Psoas muscle (tissue), 8 donors: ENCODE measurements around the gene OSR1. TPM values are rescaled to one million over a fixed set of nuclear protein-coding genes. Genes with fewer than 3 reads are reported as not detected.

Source experiments
- ATAC-seq, 4 donors: fragments of 200-7000 bp; cut with Tn5 transposase; one replicate each; pipeline ENCODE4 v1.9.1; 2020; ENCODE audit warnings: moderate library complexity in 3 of 4, mild to moderate bottlenecking in 2 of 4
- DNase-seq, 2 donors: peaks; one replicate each; pipeline ENCODE4 v3.0.0-alpha.2; 2020
- H3K27ac ChIP-seq: fragments of 200-600 bp; one replicate; pipeline ENCODE4 v1.8.0; 2022
- H3K27me3 ChIP-seq, 3 donors: fragments of 200-600 bp in 1 of 3; one replicate each; pipeline versions ENCODE4 v1.6.1 to v1.8.0; 2013 to 2022; ENCODE audit warnings: low read length in 2 of 3, mild to moderate bottlenecking in 2 of 3, moderate library complexity in 1 of 3; ENCODE audit not compliant: insufficient read depth in 3 of 3
- H3K36me3 ChIP-seq, 2 donors: fragments of 200-600 bp in 1 of 2; one replicate each; pipeline versions ENCODE4 v1.6.1 to v1.8.0; 2013 to 2022; ENCODE audit warnings: low read depth in 1 of 2, mild to moderate bottlenecking in 1 of 2, moderate library complexity in 1 of 2; ENCODE audit not compliant: insufficient read depth in 1 of 2
- H3K4me1 ChIP-seq: fragments of 200-600 bp; one replicate; pipeline ENCODE4 v1.8.0; 2022
- H3K4me3 ChIP-seq: fragments of 200-600 bp; one replicate; pipeline ENCODE4 v1.8.0; 2022; ENCODE audit warnings: mild to moderate bottlenecking
- H3K9me3 ChIP-seq: fragments of 200-600 bp; one replicate; pipeline ENCODE4 v1.8.0; 2022
- WGBS, 3 donors: extraction: QIAGEN DNeasy Blood & Tissue Kit; methylation state at CpG; one replicate each; pipeline versions ENCODE4 v1.1.6 to v1.1.7; 2013; 5-methylcytosine and 5-hydroxymethylcytosine counted together
- intact Hi-C, 2 donors: fragments of 100-400 bp; cut with DNase I; formaldehyde crosslinking; loops; one replicate each; pipeline versions ENCODE4 v1.11.0 to v1.14.2; 2022
- polyA plus RNA-seq, 3 donors: library from polyadenylated mRNA; stranded (reverse); fragments of 200-250 nt; gene quantifications; one replicate each; pipeline ENCODE4 v1.2.3, GENCODE V29; 2013
- total RNA-seq, 4 donors: library from RNA; stranded (reverse); fragmentation: NEBNext Ultra II Directional in 2 of 4; extraction: Animal tissue kit (Norgen Biotek cat#: 25700) in 2 of 4; gene quantifications; one replicate each; pipeline versions ENCODE4 v1.2.1 to v1.2.4, GENCODE V29; 2021 to 2023
- TF ChIP-seq, protein P1 (sequence below): fragments of 200-600 bp; IDR thresholded peaks from one replicate; pipeline ENCODE4 v1.8.0; 2022; ENCODE audit warnings: antibody characterized with exemption
- donor health status: healthy with polysubstance abuse.
- donor health status: DM: no; HTN: no; CAD: no; lungs with moderate emphysema.
- donor health status: Bipolar disorder and iron deficiency.
- donor health status: healthy.
- donor health status: DM: yes; HTN: yes; CAD: no.
- donor health status: DM: no; HTN: no; CAD: no.
- donor health status: DM: no; HTN: no; CAD: no.
- donor health status: DM: yes; HTN: yes; CAD: no.

OSR1 gene
- total and polyA plus RNA-seq, 7 donors = 1.1 to 6.7 (median 3.2) TPM

DNA sequence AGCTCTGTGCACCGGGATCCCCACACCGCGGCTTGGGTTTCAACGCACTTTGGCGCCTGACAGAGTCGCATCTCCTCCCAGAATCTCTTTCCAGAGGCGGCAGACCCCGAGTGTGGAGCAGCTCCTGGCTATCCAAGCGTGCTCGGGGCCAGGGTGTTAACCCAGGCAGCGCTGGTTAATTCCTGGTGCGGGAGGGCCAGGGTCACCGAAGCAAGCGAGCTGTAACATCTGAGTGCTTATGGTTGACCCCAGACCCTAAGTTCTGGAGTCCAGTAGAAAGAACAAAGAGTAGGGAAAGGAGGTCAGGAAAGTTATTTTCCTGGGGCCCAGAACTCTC, 566 bp upstream of the OSR1 start:
- intact Hi-C loops = loop anchor here (1.0 to 10.0 kb wide), 3 partner anchors 21 to 834 kb away; no protein-coding TSS in a partner anchor
- 26 to 37% (median 27%) methylated on average over 14 of the region's 14 CpGs for WGBS, 3 donors
- DNase-seq (no peak), ATAC-seq (no peak)
- Histone ChIP-seq H3K36me3 (no peaks in the 10 kb centered on the region), H3K27me3 (peaks cover 0 to 21% (median 0%) of the 10 kb centered on the region in 3 donors), H3K27ac (no peak overlapping the region), H3K9me3 (no peaks in the 10 kb centered on the region), H3K4me1 (peaks cover 7% of the 10 kb centered on the region), H3K4me3 (peak overlapping the region; percentile 79)
- TF ChIP-seq, protein P1, sequence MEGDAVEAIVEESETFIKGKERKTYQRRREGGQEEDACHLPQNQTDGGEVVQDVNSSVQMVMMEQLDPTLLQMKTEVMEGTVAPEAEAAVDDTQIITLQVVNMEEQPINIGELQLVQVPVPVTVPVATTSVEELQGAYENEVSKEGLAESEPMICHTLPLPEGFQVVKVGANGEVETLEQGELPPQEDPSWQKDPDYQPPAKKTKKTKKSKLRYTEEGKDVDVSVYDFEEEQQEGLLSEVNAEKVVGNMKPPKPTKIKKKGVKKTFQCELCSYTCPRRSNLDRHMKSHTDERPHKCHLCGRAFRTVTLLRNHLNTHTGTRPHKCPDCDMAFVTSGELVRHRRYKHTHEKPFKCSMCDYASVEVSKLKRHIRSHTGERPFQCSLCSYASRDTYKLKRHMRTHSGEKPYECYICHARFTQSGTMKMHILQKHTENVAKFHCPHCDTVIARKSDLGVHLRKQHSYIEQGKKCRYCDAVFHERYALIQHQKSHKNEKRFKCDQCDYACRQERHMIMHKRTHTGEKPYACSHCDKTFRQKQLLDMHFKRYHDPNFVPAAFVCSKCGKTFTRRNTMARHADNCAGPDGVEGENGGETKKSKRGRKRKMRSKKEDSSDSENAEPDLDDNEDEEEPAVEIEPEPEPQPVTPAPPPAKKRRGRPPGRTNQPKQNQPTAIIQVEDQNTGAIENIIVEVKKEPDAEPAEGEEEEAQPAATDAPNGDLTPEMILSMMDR = no peak

DNA sequence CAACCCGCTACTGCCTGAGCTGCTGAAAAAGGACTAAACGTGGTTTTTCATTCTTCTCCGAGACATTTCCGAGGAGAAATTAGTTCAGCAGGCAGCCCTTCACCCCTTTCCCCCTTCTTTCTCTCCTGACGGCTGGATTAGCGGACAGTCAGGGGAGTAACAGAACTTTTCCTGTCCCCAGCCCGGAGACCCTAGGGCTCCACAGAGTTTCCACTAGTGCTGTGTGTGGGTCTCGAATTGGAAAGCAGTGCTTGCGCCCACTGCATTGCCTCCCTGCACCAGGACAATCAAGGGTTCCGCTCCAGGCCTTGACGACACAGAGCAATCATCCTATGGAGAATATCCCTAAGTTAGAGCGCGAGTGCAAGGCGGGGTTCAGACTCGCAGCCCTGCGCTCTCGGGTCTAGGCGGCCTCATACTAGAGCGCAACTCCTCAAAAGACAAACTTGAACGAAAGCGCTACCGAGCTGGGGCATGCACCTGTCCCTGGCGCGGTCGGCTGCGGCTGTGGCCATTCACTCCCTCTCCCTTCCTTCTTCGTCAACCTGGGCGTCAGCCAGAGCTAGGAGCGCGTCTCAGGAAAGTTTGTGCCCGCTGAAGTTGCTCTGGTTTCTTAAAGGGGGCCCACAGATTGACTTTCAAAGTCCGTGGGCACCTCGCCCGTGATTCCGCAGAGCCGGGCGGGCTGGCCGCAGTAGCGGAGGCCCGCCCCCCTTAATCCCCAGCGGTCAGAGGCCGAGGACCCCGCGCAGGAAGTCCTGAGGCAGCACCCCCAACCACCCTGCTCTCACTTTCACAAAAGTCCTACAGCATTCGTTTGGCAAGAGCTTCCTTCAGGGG, 801 bp downstream of the OSR1 start:
- TF ChIP-seq, protein P1 = no peak
- H3K9me3 ChIP-seq = no peaks in the 10 kb centered on the region
- peak; percentile 30 to 72 (median 68) for ATAC-seq
- WGBS, 3 donors = 12 to 13% (median 13%) methylated on average over 45 of the region's 45 CpGs
- peak in 1 of 2 donors; percentile 68 for DNase-seq
- intact Hi-C loops = loop anchor here (10.0 kb wide), 2 partner anchors 803 to 833 kb away; no protein-coding TSS in a partner anchor
- peak overlapping the region; percentile 79 for H3K4me3 ChIP-seq
- H3K27ac ChIP-seq = peak overlapping the region; percentile 80
- H3K36me3 ChIP-seq = peaks cover 0 to under 1% of the 10 kb centered on the region in 2 donors
- H3K27me3 ChIP-seq = peaks cover 0 to 21% (median 0%) of the 10 kb centered on the region in 3 donors
- peaks cover 7% of the 10 kb centered on the region for H3K4me1 ChIP-seq

DNA sequence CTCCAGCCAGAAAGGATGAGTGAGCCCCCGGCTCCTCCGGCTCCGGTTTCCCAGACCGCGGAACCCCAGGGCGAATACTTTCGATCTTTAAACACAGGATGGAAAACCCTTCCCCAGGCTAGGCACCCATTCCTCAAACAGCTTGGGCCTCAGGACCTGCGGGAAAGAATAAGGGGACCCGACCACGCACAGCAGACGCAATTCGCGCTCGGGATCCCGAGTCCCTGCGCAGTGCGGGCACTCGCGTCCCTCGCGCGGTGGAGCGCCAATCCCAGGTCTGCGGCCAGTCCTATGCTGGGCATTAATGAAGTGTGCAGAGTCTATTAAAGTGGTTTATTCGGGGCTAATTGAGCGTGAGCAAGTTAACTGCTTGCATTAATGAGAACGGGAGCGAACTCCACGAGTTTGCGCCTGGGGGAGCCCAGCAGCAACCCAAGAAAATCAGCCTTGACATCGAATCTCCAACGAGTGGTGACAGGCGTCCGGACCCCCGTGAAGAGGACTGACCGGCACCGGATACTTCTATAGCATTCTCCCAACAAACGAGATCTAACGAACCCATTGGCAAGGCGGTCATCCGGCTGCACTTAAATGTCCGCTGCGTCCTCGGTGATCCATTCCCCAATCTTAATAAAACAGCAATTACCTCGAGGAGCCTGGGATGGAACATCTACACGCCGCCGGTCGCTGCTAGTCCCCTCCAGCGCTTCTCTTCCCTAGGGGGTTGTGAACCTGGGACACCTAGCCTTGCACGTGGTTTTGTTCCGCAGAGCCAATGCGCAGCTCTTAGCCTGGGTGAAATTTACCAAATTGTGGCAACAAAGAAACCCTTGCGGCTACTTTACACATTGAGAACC, 1.6 kb downstream of the OSR1 start:
- 46 to 61% (median 53%) methylated on average over 54 of the region's 54 CpGs for WGBS, 3 donors
- ATAC-seq (no peak), DNase-seq (no peak)
- intact Hi-C loops = loop anchor here (10.0 kb wide), 2 partner anchors 802 to 832 kb away; no protein-coding TSS in a partner anchor
- peaks cover 0 to 9% of the 10 kb centered on the region in 2 donors for H3K36me3 ChIP-seq
- peak overlapping the region; percentile 79 for H3K4me3 ChIP-seq
- TF ChIP-seq, protein P1 = no peak
- no peak overlapping the region for H3K27ac ChIP-seq
- H3K9me3 ChIP-seq = no peaks in the 10 kb centered on the region
- H3K4me1 ChIP-seq = peaks cover 7% of the 10 kb centered on the region
- H3K27me3 ChIP-seq = peaks cover 0 to 20% (median 0%) of the 10 kb centered on the region in 3 donors

DNA sequence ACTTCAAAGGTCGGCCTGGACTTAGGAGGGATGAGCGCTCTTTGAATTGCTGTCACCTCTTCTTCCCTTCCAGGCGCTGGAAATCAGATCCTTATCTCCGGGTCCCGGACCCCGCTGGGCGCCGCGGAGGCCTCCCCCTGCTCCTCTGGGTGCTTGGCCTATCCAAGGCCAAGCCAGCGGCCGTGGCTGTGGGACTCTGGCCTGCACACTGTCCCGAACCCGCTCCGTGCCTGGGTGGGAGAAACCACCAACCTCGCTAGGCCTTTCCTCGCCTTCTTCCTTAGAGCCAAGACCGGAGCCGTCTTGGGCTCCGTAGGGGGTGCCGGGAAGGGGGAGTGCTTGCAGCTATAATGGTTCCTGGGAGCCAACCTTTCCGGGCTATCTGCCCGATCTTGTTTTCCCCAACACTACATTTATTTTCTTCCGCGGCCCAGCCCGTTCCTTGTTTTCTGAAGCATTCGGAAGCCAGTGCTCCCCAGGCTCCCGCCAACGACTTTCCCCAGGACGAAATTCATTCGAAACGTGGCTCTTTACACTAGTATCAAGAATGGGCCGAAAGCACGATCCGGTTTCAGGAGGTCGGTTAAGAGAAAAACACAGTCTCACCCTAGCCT, 2.4 kb downstream of the OSR1 start:
- Histone ChIP-seq H3K4me3 (peak overlapping the region; percentile 79), H3K4me1 (peaks cover 7% of the 10 kb centered on the region), H3K27ac (no peak overlapping the region), H3K27me3 (peaks cover 0 to 12% (median 0%) of the 10 kb centered on the region in 3 donors), H3K36me3 (peaks cover 0 to 10% of the 10 kb centered on the region in 2 donors), H3K9me3 (no peaks in the 10 kb centered on the region)
- DNase-seq (no peak), ATAC-seq (no peak)
- intact Hi-C loops = loop anchor here (10.0 kb wide), 2 partner anchors 801 to 831 kb away; no protein-coding TSS in a partner anchor
- WGBS, 3 donors = 71 to 78% (median 75%) methylated on average over 35 of the region's 35 CpGs
- TF ChIP-seq, protein P1 = no peak
